Measurements from ENCODE around the gene POLR3GL. TPM values are rescaled to one million over a fixed set of nuclear protein-coding genes. Genes with fewer than 3 reads are reported as not detected.

Gene POLR3GL, protein sequence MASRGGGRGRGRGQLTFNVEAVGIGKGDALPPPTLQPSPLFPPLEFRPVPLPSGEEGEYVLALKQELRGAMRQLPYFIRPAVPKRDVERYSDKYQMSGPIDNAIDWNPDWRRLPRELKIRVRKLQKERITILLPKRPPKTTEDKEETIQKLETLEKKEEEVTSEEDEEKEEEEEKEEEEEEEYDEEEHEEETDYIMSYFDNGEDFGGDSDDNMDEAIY
- polyA plus RNA-seq, result 3.6 and 11.6 TPM in 2 replicates

DNA sequence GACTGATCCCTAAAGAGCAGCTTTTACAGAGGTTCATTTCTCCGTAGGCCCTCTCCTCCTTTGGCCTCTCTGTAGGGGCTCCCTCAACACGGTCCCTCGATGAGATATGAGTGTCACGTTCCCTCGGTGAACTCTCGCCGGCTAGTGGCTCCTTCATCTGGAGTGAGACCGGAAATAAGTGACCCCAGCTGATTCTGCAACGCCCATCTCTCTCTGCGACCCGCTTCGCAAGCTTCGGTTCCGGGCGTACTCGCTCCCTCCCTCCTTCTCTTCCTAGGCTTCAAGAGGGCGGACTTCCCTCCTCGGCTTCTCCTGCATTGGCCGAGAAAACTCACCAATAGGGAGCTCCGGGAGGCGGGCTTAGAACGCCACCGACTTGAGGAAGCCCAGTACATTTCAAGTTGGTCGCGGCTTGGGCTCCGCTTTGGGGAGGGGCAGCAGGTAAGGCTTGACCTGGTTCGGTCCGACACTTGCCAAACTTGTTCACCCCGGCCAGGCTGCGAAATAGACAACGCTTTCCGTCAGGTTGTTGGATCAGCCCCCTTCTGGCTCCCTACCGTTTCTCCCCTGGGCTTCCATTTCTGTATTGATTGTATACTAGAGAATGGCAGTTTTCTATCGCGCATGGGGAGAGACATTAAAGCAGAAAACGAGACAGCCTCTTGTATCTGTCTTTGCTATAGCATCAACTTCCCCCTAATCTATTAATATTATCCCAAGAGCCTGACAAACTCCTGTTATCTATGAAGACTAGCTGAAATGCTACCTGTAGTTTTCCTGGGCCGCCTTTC lies at the start of gene POLR3GL, which contains the start of gene ANKRD34A:
Gene POLR3GL, plus strand, starts transcription at position 363 of the 791 bp plus-strand sequence. CDS start 10,176 bp downstream, outside the sequence.
Gene ANKRD34A, minus strand, starts transcription at position 248 of the 791 bp plus-strand sequence. CDS start 2,816 bp downstream, outside the sequence.

DNA sequence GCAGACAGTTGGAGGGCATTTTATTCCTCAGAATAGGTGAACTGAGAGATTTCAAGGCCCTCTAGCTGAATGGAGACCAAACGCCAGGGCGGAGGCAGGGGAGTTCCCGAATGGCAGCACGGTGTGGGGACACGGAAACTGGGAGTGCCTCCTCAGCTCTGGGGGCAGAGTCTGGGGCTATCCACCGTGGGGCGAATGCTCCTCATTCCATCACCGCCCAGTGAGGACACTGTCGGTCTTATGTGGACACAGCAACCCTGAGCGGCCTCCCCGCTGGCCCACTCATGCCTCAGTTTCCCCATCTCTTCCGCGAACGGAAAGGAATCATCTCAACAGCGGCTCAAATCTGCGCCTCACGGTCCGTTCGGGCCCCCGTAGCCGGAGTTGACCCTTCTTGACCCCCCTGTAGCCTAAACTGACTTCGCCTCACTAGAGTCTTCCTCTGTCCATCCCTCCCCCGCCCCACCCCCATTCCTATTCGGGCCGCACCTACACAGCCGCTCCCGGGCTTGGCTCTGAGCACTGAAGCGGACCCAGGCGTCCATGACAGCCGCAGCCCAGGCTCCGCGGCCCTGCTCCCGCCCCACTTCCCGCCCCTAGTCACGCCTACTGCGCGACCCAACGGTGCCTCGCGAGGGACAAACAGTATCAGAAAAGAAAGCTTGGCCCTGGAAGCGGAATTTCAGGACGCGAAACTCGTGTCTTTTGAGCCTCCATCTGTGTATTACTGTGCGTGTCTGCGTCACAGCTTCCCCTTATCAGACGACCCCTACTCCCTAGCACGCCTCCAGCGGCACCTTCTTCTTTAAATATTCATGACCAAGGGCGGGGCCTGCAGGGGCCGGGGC lies 46.1 kb upstream of the POLR3GL start, which contains the start of gene PEX11B:
Gene PEX11B, minus strand, starts transcription at position 574 of the 848 bp plus-strand sequence. Its CDS starts 29 bp downstream, at position 545.

DNA sequence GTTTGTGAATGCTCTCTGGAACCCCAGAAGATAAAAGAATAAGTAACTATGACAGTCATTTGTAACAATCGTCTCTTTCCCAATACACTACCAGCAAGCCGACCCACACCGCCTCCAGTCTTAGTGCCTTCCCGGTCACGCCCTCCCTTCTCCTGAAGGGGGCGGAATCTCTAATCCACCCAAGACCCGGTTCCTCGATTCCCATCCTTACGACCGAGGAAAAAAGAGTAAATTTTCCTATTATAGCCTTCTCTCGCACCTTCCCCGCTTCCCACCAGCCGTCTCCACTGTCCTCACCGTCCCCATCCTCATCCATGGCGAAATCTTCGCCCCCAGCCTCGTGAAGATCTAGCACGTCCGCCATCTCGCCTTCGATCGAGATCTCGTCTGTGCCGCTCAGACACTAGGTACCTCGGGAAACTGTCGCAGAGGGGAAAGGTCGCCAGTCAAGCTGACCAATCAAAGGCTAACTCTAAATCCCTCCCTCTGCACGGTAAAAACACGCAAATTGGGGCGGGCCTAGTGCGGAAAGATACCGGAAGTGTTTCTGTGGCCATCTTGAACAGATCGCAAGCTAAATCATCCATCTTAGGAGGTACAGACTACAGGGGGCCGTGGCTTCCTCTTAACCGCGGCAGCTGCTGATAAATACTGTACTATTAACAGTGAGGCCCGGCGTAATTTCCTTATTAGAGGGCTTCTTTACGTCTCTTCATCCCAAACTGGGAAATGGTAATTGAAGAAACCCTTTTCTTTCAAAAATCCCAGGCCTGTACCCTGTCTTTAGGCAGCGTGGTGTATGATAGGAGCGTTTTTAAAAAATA lies 37.2 kb upstream of the POLR3GL start, which contains the start of gene RBM8A:
Gene RBM8A, minus strand, starts transcription at position 422 of the 824 bp plus-strand sequence. Its CDS starts 58 bp downstream, at position 364.

DNA sequence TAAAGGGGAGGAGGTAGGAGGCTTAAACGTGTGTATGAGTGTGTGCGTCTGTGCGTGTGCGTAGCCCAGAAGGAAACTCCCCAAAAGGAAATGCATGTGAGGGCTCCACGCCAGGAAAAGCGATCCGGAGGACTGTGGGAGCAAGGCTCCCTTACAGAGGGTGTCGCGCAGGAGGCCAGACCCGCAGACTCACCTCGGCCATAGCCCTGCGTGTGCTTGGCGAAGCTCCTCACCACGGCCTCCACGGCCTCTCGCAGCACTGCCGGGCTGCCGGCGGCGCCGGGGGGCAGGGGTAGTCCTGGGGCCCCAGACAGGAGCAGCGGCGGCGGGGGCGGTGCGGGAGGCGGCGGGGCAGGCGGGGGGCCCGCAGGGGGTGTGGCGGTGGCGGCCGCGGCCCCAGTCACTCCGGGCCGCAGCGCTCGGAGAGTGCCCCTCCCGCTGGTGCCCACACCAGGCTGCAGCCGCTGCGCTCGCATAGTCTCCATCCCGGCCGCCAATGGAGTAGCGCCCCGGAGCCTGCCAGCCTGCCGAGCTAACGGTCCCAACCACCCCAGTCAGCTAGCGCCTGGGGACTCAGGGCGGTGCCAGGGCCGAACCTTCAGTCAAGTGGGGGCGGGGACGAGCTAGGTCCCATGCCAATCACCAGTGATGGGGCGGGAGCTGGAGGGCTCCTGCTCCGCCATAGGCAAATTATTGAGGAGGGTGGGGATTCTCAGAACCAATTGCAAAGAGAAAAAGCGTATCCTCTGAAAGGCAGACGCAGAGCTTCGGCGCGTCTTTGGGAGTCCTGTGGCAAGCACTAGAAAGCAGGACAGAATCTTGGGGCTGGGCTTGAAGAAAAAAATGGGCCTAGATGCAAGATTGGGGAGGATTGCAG lies 6.8 kb upstream of the POLR3GL start, which contains the start of gene LIX1L:
Gene LIX1L, minus strand, starts transcription at position 575 of the 877 bp plus-strand sequence. Its CDS starts 90 bp downstream, at position 485.

DNA sequence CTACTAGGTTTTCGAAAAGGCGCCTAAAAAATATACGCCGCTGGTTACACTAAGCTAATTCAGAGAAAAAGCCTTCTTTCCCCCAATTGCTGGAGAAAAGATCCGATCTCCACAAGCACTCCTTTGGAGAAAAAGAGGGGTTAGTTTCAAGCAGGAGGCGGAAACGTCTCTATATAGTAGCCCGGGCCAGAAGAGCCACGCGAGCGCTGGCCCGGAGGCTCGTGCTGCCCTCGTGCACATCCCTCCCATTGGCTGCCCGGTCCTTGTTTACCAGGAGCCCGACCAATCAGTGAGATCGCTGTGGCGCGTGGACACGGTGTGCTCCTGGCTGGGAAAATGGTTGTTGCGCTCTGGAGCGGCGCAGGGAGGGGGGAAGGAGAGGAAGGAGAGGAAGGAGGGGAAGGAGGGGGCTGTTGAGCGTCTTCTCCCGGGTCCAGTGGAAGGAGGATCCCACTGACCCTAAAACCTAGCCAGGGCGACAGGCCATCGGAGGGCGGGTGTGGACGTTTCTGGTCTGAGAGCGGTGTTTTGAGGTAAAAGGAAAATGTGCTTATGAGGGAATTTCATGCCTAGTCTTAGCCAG lies 32.0 kb downstream of the POLR3GL start, which contains the start of gene TXNIP:
Gene TXNIP, minus strand, starts transcription at position 147 of the 583 bp plus-strand sequence. CDS start 313 bp downstream, outside the sequence.

DNA sequence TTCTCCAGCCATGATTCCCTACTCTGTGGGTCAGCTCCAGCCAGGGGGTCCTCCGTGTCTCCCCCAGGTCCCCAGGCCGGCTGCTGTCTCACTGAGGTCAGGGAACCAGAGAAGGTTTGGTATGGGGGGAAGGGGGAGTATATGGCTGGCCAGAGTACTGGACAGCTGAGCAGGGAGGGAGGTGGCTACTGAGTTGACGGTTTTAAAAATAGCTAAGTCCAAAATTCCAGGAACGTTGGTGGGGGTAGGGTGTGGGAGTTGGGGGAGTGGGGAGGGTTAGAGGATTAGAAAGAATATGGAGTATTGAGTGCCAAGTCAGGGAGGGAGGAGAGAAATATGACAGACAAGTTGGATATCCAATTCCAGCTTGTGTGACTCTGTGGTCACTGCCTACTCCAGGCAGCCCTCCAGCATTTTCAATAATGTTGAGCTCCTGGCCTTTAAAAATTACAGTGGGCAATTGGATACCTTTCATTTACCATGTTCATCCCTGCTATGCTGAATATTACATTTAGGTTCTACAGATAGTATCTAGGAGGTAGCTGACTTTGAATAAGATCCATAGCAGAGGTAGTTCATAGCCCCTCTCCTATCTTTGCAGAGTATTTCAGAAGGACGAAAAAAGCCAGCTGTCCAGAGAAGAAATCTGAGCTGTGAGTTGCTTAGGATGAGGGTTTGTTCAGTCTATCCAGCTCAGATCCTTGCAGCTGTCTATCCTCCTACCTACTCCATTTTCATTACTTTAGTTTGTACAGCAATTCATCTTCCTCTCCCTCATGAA lies 57.3 kb downstream of the POLR3GL start, which contains the start of gene HJV:
Gene HJV, minus strand, starts transcription at position 114 of the 781 bp plus-strand sequence. CDS start 1,504 bp downstream, outside the sequence.

Other genes with a start within 250 kb of the POLR3GL start
- 1.3 and 1.9 TPM in 2 replicates for gene CD160, start 245.2 kb upstream of the POLR3GL start, polyA plus RNA-seq
- 23.5 and 29.4 TPM in 2 replicates for gene RNF115, start 140.6 kb upstream of the POLR3GL start, polyA plus RNA-seq
- gene POLR3C, start 140.5 kb upstream of the POLR3GL start, polyA plus RNA-seq, result 19.4 and 20.0 TPM in 2 replicates
- gene NUDT17, start 119.1 kb upstream of the POLR3GL start, polyA plus RNA-seq, result 3.6 and 6.9 TPM in 2 replicates
- gene PIAS3, start 105.6 kb upstream of the POLR3GL start, polyA plus RNA-seq, result 3.3 and 4.2 TPM in 2 replicates
- gene ANKRD35, start 78.8 kb upstream of the POLR3GL start, polyA plus RNA-seq, result 0.39 and 0.78 TPM in 2 replicates
- gene ITGA10, start 54.6 kb upstream of the POLR3GL start, polyA plus RNA-seq, result not detected in 2 replicates
- gene PEX11B, start 46.0 kb upstream of the POLR3GL start, polyA plus RNA-seq, result 32.0 and 43.8 TPM in 2 replicates
- 152 and 224 TPM in 2 replicates for gene RBM8A, start 37.2 kb upstream of the POLR3GL start, polyA plus RNA-seq
- gene LIX1L, start 6.7 kb upstream of the POLR3GL start, polyA plus RNA-seq, result 3.5 and 4.9 TPM in 2 replicates
- gene ANKRD34A, start 115 bp upstream of the POLR3GL start, polyA plus RNA-seq, result 8.1 and 10.7 TPM in 2 replicates
- 3.5 TPM in 2 replicates for gene TXNIP, start 31.9 kb downstream of the POLR3GL start, polyA plus RNA-seq
- not detected in 2 replicates for gene HJV, start 57.0 kb downstream of the POLR3GL start, polyA plus RNA-seq
- gene NBPF10, start 180.1 kb downstream of the POLR3GL start, polyA plus RNA-seq, result 0.46 and 0.77 TPM in 2 replicates